ENCODE measurements around the gene ACOX2.

Gene ACOX2

DNA sequence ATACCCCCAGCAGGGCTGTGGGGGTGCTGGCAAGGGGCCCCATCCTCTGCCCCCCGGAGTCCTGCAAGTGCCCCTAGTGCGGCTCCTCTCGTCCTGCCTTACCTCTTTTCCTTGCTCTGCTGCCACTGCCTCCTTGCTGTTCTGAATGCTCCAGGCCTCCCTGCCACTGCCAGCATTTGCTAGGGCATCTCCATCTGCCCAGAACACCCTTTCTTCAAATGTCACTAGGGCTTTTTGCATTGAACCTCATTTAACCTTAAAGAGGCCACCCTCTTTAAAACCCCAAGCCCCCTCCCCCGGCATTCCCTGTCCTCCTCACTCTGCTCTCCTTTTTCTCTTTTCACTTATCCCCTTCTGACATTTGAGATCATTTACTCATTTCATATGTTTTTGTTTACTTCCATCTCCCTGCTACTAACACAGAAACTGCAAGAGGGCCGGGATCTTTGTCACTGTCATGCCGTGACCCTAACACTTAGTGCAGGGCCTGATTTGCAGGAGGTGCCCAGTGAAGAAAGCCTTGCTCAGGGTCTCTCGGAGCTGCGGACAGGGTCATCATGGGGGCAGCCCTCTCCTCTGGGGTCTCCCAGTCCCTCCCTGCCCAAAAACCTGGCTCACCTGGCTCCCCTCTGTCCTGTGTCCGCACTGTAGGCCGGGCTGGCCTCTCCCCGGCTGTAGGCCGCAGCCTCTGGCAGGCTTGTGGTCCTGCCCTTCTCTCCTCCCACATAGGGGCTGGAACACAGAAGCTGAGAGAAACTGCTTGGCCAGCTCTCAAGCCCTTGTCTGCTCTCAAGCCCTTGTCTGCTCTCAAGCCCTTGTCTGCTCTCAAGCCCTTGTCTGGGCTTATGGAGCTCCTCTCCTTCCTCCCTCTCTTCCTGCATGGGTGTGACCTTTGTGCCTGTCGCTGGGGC lies at the start of gene ACOX2:
ACOX2 (minus strand) TSS at position 690 of the 911 bp plus-strand sequence. CDS start 2,084 bp downstream, outside the sequence.
- no peak for DNase-seq

DNA sequence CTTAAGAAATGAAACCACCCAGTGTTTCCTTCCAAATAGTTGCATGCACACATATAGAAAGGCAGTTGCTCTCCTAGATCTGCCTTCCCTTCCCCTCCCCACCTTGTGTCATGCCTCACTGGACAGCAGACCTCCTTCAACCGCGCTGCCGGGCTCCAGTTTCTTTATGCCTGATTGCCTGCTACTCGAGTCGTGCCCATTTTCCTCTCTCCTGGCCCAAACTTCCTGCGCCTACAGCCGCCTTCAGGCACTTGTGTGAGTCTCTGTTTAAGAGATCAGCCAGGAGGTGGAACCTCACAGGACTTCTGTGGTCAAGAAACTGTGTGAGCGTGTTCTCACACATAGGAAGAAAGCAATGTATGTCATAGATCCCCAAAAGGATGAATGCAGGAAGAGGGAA lies 49.0 kb upstream of the ACOX2 start:
- no peak for DNase-seq

DNA sequence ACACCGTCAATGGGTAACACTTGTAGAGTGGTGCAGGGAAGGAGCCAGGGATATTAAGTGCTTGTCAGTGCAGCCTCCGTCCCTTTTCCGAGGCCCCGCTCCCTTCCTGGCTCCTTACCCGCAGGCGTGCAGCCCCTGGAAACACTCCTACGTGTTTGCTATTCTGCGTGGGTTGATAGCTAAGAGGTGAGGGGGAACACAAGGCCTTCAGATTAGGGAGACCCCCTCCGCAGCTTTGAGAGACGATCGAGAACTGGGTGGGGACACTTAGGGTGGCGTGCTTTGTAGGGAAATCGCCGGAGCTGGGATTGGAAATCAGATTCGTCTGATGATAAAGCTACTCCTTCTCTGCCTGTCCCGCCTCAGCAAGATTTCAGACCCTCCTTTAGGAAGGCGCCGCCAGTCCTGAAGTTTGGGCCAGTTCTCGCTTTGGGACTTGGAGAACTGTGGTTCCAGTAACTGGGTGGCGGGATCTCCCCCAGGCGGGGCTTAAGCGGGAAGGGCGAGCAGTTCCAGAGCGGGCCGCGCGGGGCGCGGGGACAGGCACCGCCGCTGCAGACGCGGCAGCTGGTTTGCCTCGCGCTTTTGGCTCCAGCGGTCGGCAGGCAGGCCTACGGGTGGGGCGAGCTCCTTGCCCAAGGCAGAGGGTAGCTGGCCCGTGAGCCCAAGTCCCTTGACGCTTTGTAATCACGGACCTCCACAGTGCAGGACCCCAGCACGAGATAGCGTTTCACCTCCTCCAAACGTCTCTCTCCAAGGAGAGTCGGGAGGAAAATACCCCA lies 48.2 kb upstream of the ACOX2 start:
- peak; percentile 50 for DNase-seq

DNA sequence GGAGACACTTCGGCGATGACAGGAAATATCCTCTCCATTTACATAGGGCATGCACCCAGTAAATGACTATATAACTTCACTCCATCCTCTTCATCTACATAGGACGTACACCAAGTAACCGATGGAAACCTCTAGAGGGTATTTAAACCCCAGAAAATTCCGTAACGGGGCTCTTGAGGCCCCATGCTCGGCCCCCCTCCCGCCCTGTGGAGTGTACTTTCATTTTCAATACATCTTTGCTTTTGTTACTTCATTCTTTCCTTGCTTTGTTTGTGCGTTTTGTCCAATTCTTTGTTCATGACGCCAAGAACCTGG lies 47.7 kb upstream of the ACOX2 start:
- DNase-seq: peak; percentile 12

GRCh38 chr3:58581328-58582091 lies 44.5 kb upstream of the ACOX2 start:
- no peak for DNase-seq

DNA sequence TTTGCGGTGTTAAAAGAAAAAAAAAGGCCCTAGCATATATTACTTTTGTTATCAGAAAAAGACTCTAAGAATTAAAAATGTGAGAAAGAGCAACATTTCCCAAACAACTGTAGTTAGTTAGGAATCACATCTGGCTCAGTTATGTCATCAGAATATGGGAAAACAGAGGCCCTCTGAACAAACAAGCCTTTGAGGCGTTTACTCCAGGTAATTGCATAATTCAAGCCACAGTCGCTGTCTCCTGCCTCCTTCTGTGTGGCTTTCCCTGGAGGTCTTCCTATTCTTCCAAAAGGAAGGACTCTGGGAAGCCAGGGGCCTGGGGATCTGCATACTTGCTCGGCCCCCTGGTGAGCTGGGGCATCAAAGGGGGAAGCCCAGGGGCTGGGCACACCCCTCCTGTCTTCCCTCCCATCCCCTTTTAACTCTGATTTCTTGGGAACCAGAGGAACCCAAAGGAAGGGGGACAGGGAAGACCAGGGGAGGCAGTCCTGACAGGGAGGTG lies 43.9 kb upstream of the ACOX2 start:
- DNase-seq: no peak

GRCh38 chr3:58578873-58579272 lies 41.9 kb upstream of the ACOX2 start:
- no peak for DNase-seq

- DNase-seq: no peak
Measured at GRCh38 chr3:58577269-58577821, 40.4 kb upstream of the ACOX2 start, which contains the start of gene FAM107A. FAM107A (minus strand) TSS chr3:58577391; CDS start chr3:58569860, 7,531 bp downstream.

- no peak for DNase-seq
Measured at GRCh38 chr3:58576716-58577115, 39.7 kb upstream of the ACOX2 start.

DNA sequence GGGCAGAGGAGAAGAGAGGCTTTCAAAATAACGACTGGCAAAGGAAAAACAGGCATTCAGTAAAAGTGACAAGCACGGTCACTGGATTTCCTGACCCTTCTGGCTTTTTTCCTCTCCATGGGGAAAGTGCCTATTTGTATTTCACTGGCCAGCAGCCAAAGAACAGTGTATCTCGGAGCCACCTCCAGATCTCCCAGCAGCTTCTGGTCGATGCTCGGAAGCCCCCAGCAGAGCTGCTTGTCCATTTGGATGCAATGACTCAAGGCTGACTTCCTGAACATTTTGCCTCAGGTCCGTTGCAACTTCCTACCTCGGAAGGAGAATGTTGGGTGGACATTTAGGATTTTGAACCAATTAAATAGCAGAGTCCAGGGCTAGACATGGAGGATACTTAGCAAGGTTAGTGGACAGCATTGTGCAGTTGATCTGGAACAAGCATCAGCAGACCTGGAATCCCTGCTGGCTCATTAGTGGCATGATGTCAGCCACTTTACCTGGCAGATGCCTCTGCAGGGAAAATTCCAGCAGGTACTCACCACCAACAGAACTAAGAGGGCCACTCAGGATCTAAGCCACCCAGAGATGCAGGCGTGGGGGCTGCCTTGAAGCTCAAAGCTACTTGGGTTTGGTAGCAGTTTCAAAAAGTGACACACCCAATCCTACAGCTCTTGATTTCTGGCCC lies 39.1 kb upstream of the ACOX2 start:
- no peak for DNase-seq

DNA sequence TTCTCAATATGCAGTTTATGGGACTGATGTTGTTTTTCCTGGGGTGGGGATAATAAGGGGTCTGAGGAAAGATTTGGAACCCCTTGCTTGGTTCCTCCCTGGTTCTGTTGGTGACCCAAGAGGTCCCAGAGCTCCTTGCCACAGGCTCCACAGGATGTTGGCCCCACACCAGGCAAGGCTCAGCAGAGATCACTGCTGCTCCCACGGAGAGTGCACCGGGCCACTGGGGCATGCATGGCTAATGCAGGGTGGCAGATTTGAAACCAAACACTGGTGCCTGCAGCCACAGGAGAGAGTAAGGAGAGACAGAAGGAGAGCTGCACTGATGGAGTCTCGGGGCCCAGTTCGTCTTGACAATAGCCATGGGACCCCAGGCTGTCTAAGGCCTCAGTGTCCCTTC lies 37.7 kb upstream of the ACOX2 start:
- no peak for DNase-seq

DNA sequence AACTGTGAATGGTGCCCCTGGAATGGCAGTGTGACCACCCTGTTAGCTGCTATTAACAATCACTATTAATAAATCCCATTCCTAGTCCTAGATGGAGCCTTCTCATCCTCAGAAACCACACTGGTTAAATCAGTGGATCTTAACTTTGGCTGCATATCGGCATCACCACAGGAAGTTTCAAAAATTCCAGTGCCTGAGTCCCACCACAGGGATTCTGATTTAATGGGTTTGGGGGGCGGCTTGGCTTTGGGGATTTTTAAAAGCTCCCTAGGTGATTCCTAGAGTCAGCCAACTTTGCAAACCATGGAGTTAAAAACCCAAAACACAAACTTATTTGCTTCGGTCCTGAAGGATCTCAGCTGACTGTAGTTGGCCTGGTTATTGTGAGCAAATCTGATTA lies 37.1 kb upstream of the ACOX2 start:
- DNase-seq: no peak

DNA sequence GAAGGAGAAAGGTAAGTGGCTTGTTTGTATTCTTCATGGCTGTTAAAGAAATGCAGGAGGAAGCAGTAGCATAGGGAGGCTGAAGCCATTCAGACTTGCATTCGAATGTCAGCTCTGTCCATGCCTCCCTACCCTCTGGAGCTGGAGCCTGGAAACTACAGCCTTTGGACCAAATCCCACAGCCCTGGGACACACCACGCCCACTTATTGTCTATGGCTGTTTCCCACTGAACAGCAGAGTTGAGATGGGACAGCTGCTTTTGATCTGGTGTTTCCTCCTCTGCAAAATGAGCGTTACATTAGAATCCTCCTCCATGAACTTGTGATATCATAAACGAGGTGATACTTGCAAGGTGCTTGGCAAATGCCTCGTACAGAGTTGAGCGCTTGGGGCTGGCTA lies 36.6 kb upstream of the ACOX2 start:
- DNase-seq: no peak

GRCh38 chr3:58572634-58573230 lies 35.7 kb upstream of the ACOX2 start:
- DNase-seq: no peak

GRCh38 chr3:58572013-58572633 lies 35.1 kb upstream of the ACOX2 start:
- no peak for DNase-seq

- no peak for DNase-seq
Measured at GRCh38 chr3:58570851-58571250, 33.9 kb upstream of the ACOX2 start.

DNA sequence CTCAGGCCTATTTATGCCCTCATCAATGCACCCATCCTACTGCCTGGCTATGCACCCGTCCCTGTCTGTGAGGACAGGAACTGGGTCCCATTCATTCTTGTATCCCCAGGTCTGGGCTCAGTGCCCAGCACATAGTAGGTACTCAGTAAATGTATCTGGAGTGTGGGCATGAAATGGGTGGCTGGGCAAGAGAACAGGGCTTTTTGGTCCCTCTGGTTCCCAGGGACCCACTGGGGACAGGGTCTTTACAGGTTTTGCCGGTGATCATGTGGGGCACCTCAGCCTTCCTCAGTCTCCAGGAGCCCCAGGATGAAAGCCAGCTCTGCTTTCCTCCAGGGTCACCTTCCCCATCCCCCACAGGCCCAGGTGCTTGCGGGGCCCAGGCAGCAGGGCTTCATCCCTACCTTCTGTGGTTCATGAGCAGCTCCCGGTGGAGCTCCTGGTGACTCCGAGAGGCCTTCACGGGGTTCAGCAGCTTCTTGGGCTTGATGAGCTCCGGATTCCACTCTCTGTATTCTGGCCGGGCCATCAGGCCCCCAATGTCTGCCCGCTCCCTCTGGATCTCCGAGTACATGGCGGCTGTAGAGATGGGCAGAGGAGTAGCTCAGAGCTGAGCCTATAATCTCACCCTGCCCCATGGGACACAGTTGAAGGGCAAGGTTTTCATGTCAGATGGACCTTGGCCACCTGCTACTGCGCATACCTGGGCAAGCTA lies 32.5 kb upstream of the ACOX2 start:
- no peak for DNase-seq

DNA sequence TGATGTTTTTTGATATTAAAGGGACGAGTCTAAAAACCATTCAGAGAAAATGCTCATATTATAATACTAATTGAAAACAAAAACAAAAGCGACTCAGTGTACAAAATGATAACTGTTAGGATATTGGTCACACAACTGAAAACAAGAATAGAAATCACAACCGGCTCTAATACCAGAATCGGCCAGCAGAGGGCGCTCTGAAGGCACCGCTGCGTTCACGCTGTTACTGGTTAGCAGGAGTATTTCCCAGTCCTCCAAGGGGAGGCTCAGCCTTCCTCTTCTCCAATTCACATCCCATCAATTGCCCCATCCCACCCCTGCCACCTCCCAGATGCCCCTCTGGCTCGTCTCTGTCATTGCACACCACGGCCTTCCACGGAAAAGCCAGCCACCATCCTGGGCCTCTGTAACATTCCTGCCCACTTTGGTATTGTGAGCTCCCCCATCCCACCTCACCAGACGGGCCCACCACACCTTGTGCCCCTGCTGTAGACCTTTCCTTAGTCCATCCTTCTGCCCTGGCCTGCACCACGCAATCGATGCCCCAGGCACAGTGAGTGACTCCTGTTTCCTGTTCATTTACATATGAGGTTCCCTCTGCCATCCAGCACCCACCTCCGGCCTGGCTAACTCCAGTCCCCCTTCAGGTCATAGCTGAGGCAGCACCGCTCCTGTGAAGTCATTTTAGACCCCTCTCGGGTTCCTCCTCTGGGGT lies 31.7 kb upstream of the ACOX2 start:
- peak; percentile 56 for DNase-seq

GRCh38 chr3:58567251-58567515 lies 30.2 kb upstream of the ACOX2 start:
- no peak for DNase-seq
